Stimulated activated CD4-positive, alpha-beta T cell treated with anti-CD3 and anti-CD28 coated beads, Interleukin-12 subunit alpha, Interleukin-12 subunit beta, amount 100 ng/mL, for 24 hours (primary cell): ENCODE measurements around the gene LRRC59.

Source experiments
- DNase-seq, 2 experiments: peaks; one replicate each; pipeline ENCODE4 v3.0.0-alpha.2; 2020; ENCODE audit warnings: low read depth in 2 of 2

The LRRC59 gene

DNA sequence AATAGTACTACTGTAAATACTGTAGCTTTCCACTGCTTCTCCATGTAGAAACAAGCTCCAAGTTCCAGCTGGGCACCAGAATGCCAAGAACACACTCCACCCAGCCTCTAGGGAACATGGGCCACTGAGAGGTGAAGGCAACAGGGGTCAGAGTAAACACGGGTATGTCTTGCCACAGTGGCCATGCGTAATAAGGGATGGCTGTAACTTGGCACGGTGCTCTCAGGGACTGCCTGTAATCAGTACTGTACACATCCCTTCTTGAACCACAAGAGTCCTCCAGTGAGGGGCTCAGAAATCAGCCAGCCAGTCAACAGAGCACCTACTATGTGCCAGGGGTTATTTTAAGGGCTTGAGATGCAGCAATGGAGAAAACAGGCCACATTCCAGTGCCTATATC is 10.8 kb downstream of the LRRC59 start:
- DNase-seq = no peak

DNA sequence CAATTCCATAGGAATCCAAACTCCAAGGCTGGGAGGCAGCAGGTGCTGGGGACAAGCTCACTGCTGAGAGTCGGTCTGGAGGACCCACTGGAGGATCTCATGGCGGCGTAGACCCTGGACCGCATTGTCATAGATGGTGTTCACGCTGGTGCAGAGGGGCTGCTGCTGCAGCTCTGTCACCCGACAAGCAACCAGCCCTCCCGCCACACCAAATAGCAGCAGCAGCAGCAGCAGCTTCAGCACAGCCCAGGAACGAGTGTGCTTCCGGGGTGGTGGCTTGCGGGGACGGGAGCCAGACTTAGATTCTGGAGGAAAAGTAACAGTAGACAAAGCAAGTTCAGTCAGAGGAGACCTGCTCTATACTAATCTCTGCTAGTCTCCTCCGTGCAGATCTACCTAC is 14.4 kb downstream of the LRRC59 start:
- DNase-seq = no peak

DNA sequence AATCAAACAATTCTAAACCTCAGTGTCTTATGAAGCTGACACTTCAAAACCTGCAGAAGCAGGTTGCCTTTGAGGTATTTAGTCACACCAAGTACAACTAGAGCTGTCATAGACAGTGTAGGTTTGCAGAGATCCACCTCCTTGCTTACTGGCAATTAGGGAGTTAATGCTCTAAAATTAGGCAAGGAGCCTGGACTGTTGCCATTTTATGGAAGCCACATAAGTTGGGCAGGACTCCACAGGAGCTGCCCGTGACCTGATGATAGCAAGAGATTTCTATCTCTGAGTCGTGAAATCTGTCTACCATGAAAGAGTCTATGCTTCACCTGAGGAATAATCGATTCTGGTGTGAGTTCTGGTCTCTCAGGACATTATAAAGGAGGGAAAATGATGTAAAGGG is 15.4 kb downstream of the LRRC59 start:
- DNase-seq = no peak

DNA sequence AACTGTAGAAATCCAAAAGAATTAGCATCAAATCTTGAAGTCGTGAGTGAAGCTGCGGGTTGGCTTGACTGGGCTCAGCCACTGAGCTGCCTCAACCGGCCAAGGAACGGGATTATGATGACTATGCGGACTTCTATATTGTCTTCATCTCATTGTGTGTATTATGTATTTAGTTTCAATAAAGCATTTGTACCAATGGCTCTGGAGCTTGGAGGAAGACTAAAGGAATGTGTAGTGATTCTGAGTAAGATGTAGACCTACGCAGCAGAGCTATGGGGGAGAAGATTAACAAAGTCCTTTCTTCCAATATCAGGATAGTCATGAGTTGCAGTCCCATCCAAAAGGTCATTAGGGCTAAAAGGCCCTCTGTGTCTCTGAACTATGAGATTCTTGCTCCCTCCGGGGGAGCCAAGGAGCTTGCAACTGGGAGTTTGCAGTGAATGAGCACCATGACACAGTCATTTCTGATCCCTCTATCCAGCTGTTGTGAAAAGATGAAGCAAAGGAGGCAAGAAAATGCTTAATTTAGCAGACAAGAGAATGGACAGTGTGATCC is 16.0 kb downstream of the LRRC59 start:
- no peak for DNase-seq

DNA sequence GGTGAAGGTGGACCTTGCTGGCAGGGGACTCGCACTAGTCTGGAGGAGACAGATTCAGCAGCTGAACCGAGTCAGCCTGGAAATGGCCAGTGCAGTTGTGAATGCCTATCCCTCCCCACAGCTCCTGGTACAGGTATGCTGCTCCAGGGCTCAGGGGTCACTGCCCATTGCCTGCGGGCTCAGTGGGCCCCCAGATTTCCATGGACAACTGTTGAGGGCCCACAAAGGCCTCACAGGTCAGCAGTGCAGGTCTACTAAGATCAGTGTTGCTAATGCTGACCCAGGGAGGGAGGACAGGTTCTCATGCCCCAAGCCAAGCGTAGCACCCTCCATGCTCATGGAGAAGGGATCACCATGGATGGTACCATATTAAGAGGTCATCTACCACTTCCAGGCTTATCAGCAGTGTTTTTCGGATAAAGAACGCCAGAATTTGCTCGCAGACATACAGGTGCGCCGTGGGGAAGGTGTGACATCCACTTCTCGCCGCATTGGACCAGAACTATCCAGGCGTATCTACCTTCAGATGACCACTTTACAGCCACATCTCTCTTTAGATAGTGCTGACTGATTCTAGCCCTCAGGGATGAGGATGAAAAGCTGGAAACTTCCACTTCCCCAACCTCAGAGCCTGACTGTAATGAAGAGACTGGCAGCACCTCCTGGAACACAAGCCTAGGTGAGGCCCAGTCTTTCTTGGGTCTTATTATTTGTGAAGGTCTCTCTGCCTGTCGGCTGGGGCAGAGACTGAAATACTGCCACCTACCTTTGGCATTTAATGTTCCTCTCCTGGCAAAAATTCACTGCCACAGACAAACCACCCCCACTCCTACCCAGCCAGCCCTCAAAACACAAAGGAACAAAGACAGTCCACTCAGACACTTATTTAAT is 16.7 kb downstream of the LRRC59 start:
- DNase-seq = no peak

DNA sequence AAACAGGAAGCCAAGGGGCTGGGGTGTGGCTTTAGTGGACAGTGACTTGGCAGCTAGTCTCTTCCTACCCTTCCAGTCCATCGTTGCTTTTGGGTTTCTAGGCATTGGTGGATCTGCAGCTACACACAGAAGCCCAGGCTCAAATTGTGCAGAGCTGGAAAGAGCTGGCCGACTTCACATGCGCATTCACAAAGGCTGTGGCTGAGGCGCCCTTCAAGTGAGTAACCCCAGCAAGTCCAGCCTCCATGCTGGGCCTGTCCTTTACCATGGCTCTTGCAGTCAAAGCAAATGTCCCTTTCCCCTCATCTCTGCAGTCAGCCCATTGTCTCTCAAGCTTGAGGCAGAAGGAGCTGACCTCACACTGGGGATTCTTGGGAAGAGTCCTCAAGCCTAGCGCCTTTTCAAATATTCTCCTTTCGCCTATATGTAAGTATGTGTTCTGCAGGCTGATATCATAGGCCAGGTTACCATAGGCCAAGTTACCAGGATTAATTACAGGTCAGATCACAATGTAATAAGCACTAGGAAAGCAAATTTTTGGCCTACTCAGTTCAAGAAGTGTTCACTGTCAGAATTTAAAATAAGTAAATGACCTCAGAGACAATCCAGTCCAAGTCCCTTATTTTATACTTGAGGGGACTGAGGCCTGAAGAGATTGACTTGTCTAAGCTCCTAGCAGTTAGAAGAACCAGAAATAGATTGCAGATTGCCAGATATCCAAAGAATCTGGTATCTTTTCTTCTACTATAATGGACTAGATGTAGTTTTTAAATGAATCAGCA is 17.8 kb downstream of the LRRC59 start:
- DNase-seq = no peak

DNA sequence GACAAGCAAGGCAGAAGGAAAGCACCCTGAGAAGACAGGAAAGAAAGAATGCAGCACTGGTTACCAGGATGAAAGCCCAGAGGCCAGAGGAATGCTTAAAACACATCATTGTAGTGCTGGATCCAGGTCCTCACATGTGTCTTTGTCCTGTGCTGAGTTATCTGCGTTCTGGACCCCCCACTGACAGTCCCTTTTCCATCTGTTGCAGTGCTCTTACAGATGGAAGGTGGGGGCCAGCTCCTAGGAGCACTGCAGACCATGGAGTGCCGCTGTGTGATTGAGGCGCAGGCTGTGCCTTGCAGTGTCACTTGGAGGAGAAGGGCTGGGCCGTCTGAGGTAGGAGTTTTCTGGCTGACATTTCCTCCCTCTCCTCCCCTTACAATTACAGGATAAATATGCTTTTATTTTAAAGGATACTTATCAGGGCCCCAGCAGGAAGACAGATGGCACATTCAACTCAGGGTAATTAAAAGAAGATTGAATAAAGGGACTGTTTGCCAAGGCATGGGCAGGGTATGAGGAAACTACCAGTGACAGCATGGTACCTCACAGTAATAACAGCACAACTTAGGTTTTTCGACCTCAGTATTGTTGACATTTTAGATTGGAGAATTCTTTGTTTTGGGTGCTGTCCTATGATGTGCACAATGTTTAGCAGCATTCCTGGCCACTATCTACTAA is 21.3 kb downstream of the LRRC59 start:
- DNase-seq = no peak

DNA sequence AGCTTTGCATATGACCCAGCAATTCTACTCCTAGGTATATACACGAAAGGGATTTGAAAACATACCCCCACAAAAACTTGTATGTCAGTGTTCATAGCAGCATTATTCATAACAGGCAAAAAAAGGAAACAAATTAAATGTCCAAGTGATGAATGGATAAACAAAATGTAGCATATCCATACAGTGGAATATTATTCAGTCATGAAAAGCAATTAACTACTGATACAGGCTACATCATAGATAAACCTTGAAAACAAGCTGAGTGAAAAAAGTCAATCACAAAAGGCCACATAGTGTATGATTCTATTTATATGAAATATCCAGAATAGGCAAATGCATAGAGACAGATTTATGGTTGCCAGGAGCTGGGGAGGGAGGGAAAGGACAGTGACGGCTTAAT is 23.6 kb downstream of the LRRC59 start:
- DNase-seq = no peak

DNA sequence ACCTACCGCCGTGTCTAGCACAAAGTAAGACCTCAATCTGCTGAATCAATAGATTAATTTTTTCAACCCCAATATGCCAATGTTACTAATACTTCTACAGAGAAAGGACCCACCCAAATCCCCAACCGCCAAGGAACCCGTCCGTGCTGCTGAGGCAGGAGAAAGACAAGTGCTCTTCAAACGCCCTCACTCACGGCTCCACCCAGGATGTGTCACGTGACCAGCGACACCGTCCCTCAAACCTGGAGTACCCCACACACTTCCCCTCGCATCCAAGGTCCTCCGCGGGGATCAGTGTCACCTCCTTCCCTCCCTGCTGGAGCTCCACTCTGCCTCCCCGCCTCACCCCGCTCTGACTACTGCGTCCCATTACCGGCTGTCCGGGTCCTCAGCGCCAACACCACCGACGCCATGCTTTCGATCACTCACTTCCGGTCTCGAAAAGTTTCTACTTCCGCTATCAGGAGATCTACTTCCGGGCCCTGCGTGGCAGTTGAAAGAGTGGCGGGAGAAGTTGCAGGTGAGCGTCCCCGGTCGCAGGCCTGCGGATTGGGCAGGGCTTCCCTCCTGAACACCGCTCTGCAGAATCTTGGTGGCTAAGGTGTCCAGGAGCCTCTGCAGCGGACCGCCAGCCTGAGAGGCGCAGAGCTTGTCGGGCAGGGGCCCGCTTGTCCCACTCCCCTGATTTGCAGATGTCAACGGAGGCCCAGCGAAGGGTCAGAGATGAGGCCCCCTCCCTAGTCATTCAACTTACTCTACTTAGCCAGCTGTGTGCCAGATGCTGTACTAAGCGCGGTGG is 24.4 kb downstream of the LRRC59 start, which contains the start of the genes EME1 and MRPL27:
EME1 (plus strand) TSS at position 472 of the 799 bp plus-strand sequence. CDS start 1,980 bp downstream, outside the sequence.
MRPL27 (minus strand) TSS at position 427 of the 799 bp plus-strand sequence; CDS start at position 413, 14 bp downstream.
- DNase-seq = peak; percentile 70 to 78

DNA sequence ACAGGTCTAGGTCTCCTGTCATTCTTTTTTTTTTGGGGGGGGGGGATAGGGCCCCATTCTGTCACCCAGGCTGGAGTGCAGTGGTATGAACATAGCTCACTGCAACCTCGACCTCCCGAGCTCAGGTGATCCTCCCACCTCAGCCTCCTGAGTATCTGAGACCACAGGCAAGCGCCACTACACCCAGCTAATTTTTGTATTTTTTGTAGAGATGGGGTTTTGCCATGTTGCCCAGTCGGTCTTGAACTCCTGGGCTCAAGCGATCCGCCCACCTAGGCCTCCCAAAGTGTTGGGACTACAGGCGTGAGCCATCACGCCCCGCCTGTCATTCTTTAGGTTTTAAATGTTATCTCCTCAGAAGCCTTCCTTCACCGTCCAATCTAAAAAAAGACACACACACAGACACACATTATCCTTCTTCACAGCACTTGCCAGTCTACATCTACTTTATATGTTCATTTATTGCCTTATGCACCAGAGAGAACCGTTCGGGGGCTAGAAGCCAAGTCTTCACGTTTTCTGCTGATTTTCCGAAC is 25.0 kb downstream of the LRRC59 start:
- no peak for DNase-seq

DNA sequence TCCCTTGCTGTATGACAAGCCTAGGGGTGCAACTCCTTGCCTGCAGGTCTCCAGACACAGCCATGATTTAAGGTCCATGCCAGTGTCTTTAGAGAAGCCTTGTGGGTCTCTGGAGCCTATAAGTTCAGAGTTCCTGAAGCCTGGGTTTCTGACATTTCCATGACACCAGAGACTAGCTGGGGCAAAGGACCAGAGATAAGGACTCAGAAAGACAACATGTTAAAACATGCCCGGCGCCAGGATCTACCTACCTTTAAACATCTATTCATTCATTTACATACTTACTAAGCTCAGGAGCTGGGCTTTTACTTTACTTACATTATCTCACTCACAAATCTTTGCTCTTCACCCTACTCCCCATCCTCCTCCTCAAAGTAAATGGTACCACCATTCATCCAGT is 25.8 kb downstream of the LRRC59 start:
- DNase-seq = no peak

DNA sequence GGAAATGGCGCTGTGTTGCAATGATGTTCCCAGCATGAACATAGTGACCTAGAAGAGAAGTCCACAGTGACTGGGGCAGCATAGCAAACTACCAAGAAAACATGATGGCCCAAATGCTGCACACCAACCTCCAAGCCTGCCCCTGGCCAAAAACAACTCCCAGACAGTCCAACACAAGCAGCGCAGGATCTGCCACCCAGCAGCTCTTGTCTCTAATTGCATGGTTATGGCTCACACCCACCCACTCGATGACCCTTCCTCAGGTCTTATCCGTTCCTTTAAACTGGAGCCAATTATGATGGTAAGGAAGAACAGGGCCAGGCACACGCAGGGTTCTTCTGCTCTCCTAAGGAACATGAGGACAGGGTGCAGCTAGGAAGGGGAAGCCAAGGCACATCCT is 27.3 kb downstream of the LRRC59 start:
- DNase-seq = no peak

DNA sequence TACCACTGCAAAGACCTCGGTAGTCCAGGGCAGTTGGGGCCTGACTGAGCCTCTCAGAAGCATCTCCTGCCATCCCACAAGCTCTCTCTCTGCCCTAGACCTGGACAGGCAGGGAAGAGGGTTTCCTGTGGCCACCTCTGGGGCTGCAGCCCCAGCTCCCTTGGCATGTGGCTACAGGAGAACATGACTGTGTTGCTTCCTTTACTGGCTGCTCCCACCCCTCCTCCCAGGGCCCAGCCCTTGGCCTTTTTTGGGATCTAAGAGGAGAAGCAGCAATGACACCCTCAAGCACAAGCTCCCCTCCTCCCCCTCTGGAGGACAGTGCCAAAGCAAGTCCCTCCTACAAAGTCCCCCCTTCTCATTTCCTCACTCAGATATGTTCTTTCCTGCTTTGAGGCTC is 29.9 kb downstream of the LRRC59 start:
- no peak for DNase-seq

DNA sequence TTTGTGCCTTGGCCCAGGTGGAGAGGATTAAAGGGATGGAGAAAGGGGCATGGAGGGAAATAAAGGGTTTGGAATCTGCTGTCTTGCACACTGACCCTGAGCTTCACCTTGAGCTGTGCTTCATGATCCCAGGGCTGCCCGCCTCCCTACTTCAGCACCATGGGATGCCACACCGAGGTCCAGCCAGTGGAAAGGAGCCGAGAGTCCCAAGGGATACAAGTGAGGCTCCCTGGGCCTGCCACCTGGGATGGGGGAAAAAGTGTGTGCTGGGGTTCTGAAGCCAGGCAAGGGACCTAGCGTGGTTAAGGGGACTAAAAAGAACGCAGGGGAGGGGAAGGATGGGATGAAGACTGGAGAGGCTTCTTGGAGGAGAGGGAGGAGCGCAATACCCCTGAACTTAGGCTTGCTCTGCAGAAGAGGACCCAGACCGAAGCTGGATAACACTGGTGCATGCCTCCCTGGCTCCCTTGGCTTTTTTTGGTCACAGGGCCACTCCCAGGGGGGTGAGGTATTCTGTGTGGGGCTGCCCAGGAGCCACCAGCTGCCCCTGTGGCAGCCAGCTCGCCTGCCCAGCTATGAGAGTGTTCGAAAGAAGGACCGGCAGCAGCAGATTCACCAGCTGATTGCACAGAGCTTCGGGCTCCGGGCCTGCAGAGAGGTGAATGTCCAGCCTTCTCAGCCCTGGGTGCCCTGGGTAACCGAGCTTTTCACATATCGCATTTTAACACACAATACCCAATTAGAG is 31.5 kb downstream of the LRRC59 start:
- no peak for DNase-seq

DNA sequence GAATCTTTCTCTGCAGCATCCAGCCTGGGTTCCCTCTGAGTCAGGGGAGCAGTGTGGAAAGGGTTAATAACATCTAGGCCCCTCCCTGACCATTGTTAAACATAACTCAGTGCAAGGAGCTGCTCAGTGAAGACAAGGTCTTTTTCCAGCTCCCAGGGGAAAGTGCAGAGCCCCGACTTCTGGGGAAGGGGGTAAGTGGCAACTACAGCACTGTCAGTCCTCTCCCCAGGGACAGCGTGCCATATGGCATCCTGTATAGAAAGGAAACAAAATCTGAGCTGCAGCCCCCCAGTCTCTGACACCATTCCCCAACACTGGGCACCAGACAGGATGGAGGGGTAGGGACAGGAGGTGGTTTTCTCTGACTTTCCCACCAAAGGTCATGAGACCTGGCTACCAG is 32.2 kb downstream of the LRRC59 start:
- no peak for DNase-seq

DNA sequence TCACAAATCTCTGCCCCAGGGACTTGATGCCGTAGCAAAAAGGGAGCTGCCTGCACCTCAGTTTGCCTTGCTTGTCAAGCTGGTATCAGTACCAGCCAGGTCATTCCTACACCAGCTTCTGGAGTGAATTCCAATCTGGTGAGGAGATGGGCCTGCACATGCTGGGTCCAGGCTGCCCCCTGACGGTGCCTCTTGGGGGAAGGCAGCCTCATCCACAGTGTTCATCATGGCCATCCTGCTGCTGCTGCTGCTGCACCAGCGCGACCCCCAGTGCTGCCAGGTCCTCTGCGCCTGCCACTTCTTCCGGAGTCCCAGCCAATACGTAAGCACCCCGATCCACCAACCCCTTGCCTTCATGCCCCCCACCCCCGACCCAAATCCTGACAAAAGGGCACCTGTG is 32.6 kb downstream of the LRRC59 start:
- DNase-seq = no peak

DNA sequence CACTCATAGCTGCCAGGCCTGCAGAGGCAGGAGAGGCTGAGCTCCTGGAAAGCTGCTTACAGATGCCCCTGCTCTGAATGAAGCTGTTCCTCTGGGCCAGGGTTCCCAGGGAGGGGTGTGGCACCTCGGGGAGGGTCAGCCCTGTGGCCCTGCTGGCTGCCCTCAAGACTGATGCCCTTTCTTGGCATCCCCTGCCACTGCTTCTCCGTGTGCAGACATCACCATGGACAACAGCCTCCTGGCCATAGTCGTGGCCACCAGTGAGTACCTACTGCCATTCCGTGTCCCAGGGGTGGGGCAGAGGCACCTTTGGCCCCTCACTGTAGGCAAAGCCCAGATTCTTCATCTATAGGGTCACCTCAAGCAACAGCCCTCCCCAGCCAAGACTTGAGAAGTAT is 33.3 kb downstream of the LRRC59 start:
- DNase-seq = no peak

DNA sequence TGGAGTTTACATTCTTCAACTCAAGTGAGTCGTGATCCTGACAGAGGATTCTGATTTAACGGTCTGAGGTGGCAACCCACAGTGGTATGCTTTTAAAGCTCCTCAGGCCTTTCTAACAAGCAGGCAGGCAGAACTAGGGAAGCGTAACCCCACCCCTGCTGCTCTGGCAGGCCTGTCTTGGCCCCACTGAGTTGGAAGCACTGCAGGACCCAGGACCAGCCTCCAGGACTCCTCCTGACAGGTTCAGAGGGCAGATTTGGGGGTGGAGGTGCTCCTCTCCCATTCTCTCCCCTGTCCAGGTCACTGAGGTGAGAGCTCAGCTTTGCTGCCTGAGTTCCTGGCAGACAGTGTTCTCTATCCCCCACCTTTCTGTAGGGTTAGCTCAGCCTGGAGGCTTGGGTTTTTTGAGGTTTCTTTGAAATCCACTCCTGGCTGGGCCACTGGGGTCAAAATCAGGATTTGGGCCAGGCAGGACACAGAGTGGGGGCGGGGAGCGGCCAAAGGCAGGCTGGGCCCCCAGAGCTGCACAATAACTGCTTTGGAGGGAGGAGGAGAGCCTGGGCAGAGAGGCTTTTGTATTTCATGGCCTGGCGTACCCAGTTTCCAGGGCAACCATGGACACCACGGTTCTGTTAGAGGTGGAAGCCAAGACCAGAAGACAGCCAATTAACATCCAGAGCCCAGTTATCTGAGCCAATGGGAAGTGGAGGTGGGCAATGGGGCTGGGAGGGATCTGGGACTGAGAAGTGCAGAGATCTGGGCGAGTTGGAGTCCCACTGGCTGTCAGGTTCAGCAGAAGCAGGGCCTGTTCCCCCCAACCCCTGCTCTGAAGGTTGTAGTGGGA is 33.9 kb downstream of the LRRC59 start:
- no peak for DNase-seq

DNA sequence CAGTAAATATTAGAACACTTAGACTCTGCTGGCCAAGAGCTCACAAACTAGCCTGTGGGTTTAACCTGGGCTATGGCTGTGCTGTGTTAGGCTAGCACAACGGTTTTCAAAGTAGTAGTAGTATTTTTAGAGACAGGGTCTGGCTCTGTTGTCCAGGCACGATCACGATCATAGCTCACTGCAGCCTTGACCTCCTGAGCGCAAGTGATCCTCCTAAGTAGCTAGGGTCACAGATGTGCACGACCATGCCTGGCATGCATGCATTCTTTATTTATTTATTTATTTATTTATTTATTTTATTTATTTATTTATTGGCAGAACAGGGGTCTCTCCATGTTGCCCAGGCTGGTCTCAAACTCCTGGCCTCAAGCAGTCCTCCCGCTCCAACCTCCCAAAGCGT is 34.7 kb downstream of the LRRC59 start:
- no peak for DNase-seq
